ENCODE data around the gene RARB.

The RARB gene

DNA sequence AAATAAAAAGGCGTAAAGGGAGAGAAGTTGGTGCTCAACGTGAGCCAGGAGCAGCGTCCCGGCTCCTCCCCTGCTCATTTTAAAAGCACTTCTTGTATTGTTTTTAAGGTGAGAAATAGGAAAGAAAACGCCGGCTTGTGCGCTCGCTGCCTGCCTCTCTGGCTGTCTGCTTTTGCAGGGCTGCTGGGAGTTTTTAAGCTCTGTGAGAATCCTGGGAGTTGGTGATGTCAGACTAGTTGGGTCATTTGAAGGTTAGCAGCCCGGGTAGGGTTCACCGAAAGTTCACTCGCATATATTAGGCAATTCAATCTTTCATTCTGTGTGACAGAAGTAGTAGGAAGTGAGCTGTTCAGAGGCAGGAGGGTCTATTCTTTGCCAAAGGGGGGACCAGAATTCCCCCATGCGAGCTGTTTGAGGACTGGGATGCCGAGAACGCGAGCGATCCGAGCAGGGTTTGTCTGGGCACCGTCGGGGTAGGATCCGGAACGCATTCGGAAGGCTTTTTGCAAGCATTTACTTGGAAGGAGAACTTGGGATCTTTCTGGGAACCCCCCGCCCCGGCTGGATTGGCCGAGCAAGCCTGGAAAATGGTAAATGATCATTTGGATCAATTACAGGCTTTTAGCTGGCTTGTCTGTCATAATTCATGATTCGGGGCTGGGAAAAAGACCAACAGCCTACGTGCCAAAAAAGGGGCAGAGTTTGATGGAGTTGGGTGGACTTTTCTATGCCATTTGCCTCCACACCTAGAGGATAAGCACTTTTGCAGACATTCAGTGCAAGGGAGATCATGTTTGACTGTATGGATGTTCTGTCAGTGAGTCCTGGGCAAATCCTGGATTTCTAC, at the start of gene RARB:
TSS of gene RARB (plus strand) at position 322 of the 847 bp plus-strand sequence. CDS start at position 791, 469 bp downstream.
- no peak for DNase-seq (ENCODE audit: low read depth in 3 of 3, low spot score in 1 of 3)

- no peak for DNase-seq (ENCODE audit: low read depth in 3 of 3, low spot score in 1 of 3)
Observed at GRCh38 chr3:25378786-25379311, 49.2 kb upstream of the RARB start.

DNA sequence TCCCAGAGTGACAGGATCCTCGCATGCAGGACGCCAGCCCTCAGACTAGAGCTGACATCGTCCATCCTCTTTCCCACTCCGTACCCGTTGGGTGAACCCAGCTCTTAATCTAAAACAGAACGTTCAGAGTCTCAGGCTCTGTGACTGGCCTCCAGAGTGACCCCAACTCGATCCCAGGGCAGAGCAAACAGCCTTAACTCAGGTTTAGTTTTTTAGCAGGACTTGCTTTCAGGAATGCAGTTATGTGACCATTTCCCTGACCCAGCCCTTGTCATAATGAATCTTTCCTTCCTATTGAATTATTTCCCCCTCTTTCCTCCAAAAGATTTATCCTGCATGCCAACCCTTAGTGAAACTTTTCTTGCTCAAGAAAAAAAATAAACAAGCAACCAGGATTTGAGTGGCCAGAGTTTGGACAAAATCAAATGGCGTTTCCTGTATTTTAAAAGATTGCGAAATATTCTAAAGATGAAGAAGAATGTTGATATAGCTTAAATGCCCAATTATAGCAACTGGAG, 47.8 kb upstream of the RARB start:
- no peak for DNase-seq (ENCODE audit: low read depth in 3 of 3, low spot score in 1 of 3)

DNA sequence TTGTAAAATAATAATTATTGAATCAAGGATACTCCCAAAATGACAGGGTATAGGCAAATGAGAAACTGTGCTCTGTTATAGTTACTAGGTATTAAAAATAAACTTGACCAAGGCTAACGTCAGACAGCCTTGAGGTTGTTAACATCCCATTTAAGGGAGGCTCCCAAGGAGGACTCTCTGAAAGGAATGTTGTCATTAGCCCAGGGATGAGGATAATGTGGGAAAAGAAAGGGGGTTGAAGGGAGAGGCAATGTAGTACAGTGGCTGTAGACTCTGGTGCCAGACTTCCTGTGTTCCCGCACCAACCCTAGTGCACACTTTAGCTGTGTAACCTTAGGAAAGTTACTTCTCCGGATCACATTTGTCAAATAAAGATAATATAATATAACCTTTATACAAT, 47.0 kb upstream of the RARB start:
- no peak for DNase-seq (ENCODE audit: low read depth in 3 of 3, low spot score in 1 of 3)

DNA sequence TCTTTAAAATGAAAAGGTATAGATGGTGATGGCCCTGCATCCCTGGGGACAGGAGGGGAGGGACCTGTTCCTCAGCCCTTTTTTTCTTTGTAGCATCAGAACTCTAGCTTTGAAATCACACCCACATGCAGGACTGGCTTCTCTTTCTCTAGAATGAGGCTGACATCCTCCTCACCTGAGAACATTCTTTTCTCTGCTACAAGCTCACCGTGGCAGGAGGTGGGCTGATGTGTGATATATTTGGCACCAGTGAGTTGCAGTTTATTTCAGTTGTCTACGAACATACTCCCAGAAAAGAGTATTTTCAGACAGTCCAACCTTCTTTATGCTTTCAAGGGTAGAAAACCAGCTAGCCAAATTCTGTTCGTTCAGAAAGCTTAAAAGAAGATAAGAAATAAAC, 43.6 kb upstream of the RARB start:
- DNase-seq (ENCODE audit: low read depth in 3 of 3, low spot score in 1 of 3): no peak

DNA sequence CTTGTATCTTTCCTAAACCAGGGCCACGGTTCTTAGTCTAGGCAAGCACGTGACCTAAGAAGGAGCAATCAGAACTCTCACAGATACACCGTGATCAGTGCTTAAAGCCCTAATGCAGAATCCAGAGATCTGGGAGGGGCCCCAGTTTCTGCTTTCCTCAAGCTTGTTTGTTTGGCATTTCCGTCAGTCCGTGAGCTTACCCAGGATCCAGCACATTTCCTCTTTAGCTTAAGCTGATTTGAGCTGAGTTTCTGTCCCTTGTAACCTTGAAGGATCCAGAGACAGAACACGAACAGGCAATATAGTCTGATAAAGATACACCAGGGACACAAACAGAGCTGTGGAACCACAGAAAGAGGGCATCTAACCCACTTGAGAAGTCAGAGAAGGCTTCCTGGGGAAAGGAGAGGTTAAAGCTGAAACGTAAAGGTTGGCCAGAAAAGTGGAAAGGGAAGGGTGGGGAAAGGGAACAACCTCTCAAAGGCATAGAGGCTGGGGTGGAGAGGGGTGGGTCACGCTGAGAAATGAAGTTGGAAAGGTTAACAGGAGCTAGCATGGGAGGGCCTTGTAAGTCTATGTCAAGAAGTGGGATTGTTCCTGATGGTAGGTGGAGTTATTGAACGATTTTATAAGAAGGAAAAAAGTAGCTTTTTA, 42.1 kb upstream of the RARB start:
- DNase-seq (ENCODE audit: low read depth in 3 of 3, low spot score in 1 of 3): no peak

DNA sequence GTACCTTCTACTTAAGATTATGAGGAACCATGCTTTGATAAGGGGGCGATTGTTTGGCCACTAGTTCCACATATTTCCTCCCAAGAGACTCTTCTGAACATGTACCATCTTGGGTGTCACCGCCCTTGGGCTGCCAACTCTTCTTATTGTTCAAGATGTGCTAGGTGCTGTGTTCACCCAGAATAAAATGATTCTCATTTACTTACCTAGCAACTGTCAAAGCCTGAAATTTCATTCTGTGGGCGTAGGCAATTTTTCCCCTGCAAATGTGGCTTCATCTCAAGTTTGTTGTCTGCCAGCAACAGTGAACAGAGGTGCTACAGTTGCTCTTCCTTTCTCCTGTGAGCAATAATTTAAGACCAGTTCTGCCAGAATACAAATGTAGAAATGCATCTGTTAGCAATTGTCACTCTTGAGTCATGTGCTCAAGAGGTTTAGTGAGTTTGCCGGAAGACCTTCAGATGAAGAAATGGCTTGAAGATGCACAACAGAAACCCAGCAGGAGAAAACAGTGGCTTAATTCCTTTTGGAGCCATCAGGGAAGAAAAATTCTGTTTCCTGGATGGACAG, 41.3 kb upstream of the RARB start:
- DNase-seq (ENCODE audit: low read depth in 3 of 3, low spot score in 1 of 3): no peak

DNA sequence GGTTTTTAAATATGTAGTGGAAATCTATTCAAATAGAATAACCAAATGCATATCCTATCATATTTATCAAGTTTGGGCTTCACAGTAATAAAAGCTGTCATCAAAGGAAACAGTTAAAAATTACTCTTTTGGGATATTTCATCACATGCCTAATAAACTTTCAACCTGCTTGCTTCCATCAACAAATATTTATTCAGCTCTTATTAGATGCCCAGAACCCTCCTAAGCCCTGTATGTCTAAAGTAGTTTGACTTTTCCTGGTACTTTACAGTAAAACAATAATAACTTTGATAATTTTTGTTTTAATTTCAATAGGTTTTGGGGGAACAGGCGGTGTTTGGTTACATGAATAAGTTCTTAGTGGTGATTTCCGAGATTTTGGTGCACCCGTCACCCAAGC, 37.5 kb upstream of the RARB start:
- DNase-seq (ENCODE audit: low read depth in 3 of 3, low spot score in 1 of 3): no peak

GRCh38 chr3:25396251-25396650, 31.8 kb upstream of the RARB start:
- DNase-seq (ENCODE audit: low read depth in 3 of 3, low spot score in 1 of 3): no peak

- DNase-seq (ENCODE audit: low read depth in 3 of 3, low spot score in 1 of 3): no peak
Observed at GRCh38 chr3:25396686-25397085, 31.4 kb upstream of the RARB start.

DNA sequence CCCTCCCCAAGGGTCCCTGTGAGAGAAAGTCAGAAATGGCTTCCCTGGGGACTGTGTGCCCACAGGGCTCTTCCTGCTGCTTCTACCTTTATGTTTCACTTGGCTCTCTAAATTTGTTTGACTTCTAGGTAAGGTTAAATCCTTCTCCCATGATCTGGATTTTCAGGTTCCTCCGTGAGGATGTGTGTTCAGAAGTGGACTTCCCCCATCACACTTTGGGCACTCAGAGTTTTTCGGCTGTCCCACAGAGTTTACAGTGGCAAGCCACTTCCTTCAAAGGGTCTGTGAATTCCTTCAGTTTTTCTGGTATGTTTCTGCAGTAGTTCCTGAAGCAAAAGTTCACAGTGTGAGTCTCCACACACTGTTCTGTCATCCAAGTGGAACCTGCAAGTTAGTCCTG, 30.9 kb upstream of the RARB start:
- DNase-seq (ENCODE audit: low read depth in 3 of 3, low spot score in 1 of 3): no peak

DNA sequence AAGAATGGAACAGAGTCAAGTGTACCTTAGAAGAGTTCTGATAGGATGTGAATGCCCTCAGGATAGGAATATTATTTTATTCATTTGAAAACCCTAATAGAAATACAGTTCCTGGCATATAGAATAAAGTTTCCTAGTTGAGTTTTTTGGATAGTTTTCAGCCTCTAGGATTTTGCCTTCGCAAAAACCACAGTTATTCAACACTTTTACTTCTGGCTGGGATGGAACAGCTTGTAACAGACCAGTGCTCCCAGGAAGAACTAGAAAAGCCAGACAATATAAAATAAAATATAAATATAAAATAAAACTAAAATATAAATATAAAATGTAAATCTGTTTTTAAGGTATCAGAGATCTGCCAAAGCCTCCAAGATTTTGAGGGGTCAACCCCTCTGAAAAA, 27.5 kb upstream of the RARB start:
- DNase-seq (ENCODE audit: low read depth in 3 of 3, low spot score in 1 of 3): no peak

GRCh38 chr3:25403968-25404367, 24.1 kb upstream of the RARB start:
- no peak for DNase-seq (ENCODE audit: low read depth in 3 of 3, low spot score in 1 of 3)

DNA sequence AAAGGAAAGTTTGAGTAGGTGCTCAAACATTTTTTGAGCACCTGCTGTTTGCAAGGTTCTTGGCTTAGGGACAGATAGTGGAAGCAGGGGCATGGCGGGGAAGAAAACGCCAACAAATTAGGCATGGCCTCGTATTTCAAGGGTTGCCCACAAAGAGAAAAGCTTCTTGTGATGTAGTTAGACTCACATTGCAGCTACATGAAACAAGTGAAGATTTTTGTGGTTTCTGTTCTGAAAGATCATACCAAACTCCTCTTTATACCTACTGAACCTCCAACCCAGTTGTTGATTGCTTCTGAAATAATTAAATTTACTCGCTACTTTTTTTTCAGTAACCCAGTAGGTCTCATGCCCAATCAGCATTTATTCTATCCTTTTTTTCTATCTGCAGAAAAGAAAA, 23.5 kb upstream of the RARB start:
- no peak for DNase-seq (ENCODE audit: low read depth in 3 of 3, low spot score in 1 of 3)

DNA sequence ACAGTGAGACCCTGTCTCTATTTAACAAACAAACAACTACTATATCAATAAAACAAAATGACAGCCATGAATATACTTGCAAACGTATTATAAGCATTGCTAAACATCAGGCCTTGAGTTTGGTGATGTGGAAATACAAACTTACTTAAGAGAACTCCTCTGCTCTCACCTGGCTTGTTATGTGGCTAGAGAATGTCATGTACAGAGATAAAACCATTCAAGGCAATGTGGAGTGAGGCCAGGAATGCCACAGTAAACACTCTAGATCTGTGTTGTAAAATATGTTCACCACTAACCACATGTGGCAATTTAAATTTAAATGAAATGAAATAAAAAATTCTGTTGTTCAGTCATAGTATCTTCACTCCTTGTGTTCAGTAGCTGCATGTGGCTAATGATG, 22.7 kb upstream of the RARB start:
- no peak for DNase-seq (ENCODE audit: low read depth in 3 of 3, low spot score in 1 of 3)

GRCh38 chr3:25410703-25411102, 17.4 kb upstream of the RARB start:
- DNase-seq (ENCODE audit: low read depth in 3 of 3, low spot score in 1 of 3): no peak

DNA sequence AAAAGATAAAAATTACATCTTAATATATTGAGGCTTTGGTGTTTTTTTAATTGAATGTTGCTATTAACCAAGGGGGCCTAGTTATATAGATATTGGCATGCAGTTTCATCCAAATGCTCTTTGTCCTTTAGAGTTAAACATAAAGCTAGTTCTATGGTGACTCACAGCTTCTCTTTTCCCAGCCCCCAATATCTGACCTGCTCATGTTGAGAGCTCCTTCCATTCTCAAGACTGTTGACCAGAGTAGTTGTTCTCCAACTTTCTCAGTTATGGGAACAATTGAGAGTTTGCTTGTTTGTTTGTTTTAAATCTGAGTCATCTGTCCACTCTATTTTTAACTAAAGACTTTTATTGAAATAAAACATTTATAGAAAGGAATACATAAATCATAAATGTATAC, 15.8 kb upstream of the RARB start:
- DNase-seq (ENCODE audit: low read depth in 3 of 3, low spot score in 1 of 3): no peak

DNA sequence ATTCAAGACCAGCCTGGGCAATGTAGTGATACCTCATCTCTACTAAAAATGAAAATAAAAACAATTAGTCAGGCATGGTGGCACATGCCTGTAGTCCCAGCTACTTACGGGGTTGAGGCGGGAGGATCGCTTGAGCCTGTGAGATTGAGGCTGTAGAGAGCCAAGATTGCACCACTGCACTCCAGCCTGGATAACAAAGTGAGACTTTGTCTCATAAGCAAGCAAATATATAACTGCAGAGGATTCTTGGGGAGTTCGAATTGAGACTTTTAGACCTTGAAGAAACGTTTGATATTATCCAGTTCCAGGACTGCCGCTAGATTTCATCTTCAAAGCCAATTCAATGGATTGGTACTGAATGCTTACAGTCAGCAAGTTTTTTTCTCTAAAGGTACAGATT, 11.9 kb upstream of the RARB start:
- DNase-seq (ENCODE audit: low read depth in 3 of 3, low spot score in 1 of 3): no peak

GRCh38 chr3:25418596-25418995, 9.5 kb upstream of the RARB start:
- no peak for DNase-seq (ENCODE audit: low read depth in 3 of 3, low spot score in 1 of 3)

GRCh38 chr3:25419251-25419650, 8.8 kb upstream of the RARB start:
- no peak for DNase-seq (ENCODE audit: low read depth in 3 of 3, low spot score in 1 of 3)

DNA sequence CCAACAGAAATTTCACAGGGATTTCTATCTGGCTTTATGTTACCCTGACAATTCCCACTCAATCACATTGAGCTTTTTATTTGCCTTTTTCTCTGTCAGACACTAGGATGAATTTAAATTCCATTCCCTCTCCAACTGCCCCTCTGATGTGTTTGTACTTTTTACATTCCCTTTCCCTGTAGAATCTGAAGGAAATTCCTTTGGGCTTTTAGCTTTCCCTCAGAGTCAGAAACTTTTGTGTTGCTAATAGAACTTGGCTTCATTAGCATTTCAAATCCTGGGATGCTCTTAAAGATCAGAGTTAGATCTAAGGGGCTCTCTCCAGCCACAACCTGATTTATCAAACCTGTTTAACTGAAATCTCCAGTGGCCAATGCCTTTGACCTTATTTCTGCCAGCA, 7.9 kb upstream of the RARB start:
- DNase-seq (ENCODE audit: low read depth in 3 of 3, low spot score in 1 of 3): no peak

DNA sequence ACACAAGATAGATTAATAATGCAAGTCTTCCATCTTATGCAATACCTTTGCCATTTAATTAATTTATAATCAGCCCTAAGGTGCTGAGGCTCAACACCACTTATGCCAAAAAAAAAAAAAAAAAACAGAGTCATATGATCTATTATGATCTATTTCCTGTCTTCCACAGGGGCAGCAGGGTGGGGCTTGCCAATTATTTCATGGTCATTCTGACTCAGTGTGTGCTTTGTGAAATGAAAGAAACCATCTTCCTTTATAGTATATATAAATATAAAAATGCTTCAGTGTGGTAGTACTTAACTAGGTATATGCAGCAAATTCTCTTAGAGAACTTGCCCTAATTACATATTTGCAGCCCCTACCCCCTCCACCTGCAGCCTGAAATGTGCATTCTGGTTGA, 7.2 kb upstream of the RARB start:
- no peak for DNase-seq (ENCODE audit: low read depth in 3 of 3, low spot score in 1 of 3)

Data from stimulated activated CD4-positive, alpha-beta T cell treated with anti-CD3 and anti-CD28 coated beads, TNF-alpha, amount 100 ng/mL, for 1 hour (primary cell).